Endothelial cell of umbilical vein (primary cell): Measurements from ENCODE around the gene HSD17B11. TPM values are rescaled to one million over a fixed set of nuclear protein-coding genes. Genes with fewer than 3 reads are reported as not detected.

Source experiments
- BruUV-seq: library from RNA; stranded (reverse); fragments of 400-500 nt; replicated peaks from 2 replicates; lab custom pipeline; 2021; lab: Mats Ljungman, UMichigan
- CTCF ChIA-PET: fragments of 300-600, 350-600 bp; sonication (Branson Sonifier 250); formaldehyde crosslinking; loops from one replicate; lab custom pipeline; 2021; ENCODE audit warnings: antibody characterized with exemption, inconsistent platforms; lab: Charles Lee
- POLR2A ChIA-PET: fragments of 300-600, 350-600 bp; sonication (Branson Sonifier 250); formaldehyde crosslinking; loops from one replicate; lab custom pipeline; 2021; ENCODE audit warnings: antibody characterized with exemption, inconsistent platforms; lab: Charles Lee
- DNase-seq: peaks from one replicate; pipeline ENCODE4 v3.0.0-alpha.2; 2011; ENCODE audit warnings: low read depth, low spot score
- FAIRE-seq: peaks from 2 replicates; lab custom pipeline; 2011; peaks lifted over from hg19 to GRCh38; lab: Jason Lieb, UNC
- H2AFZ ChIP-seq: 2 replicates; pipeline ENCODE4 v1.6.0; 2012; ENCODE audit warnings: low read depth, low read length, control low read depth, inconsistent platforms
- H3K27ac ChIP-seq: 2 replicates; pipeline ENCODE4 v1.5.1; 2011; ENCODE audit warnings: low read depth, mild to moderate bottlenecking, control low read depth, low read length, moderate library complexity; ENCODE audit not compliant: insufficient read depth
- H3K27me3 ChIP-seq, 2 experiments: 2 replicates each; pipeline versions ENCODE4 v1.6.0 to v1.6.1; 2011; ENCODE audit warnings: low read length in 2 of 2, mixed read lengths in 1 of 2; ENCODE audit not compliant: control insufficient read depth in 2 of 2, insufficient read depth in 2 of 2
- H3K36me3 ChIP-seq, 2 experiments: 2 replicates in 1 of 2; 3 replicates in 1 of 2; pipeline ENCODE4 v1.5.1; 2011; ENCODE audit warnings: low read length in 2 of 2, mild to moderate bottlenecking in 1 of 2, moderate library complexity in 1 of 2; ENCODE audit not compliant: control insufficient read depth in 2 of 2, insufficient read depth in 2 of 2; ENCODE audit errors: extremely low read depth in 1 of 2
- H3K4me1 ChIP-seq: 3 replicates; pipeline ENCODE4 v1.5.1; 2011; ENCODE audit warnings: mild to moderate bottlenecking, low read length; ENCODE audit not compliant: control insufficient read depth, insufficient read depth; ENCODE audit errors: extremely low read depth
- H3K4me2 ChIP-seq: 2 replicates; pipeline ENCODE4 v1.6.1; 2011; ENCODE audit warnings: low read length, control low read depth, mixed read lengths; ENCODE audit not compliant: insufficient read depth
- H3K4me3 ChIP-seq, 3 experiments: fragments of 200-600 bp in 1 of 3; sonication (generic), shearing (Covaris generic) in 1 of 3; replicated peaks in 1 of 3; 2 replicates each; pipeline ENCODE4 v1.5.1; 2011 to 2016; ENCODE audit warnings: control low read depth in 3 of 3, low read length in 3 of 3, mild to moderate bottlenecking in 2 of 3, inconsistent platforms in 1 of 3, low read depth in 1 of 3, moderate library complexity in 1 of 3; ENCODE audit not compliant: insufficient read depth in 1 of 3
- H3K79me2 ChIP-seq: 2 replicates; pipeline ENCODE4 v1.6.0; 2012; ENCODE audit warnings: low read length, inconsistent platforms; ENCODE audit not compliant: control insufficient read depth, insufficient read depth
- H3K9ac ChIP-seq: replicated peaks from 2 replicates; pipeline ENCODE3; 2011; ENCODE audit warnings: low read length, control low read depth; ENCODE audit not compliant: insufficient read depth; ENCODE audit errors: extremely low read depth
- H3K9me1 ChIP-seq: replicated peaks from 3 replicates; pipeline ENCODE4 v1.6.0; 2011; ENCODE audit warnings: mild to moderate bottlenecking, low read length; ENCODE audit not compliant: control insufficient read depth, insufficient read depth; ENCODE audit errors: extremely low read depth
- H3K9me3 ChIP-seq: replicated peaks from 2 replicates; pipeline ENCODE4 v1.5.1; 2012; ENCODE audit warnings: low read length, inconsistent platforms; ENCODE audit not compliant: control insufficient read depth, insufficient read depth
- H4K20me1 ChIP-seq: replicated peaks from 2 replicates; pipeline ENCODE3; 2011; ENCODE audit warnings: mild to moderate bottlenecking, low read length; ENCODE audit not compliant: control insufficient read depth, insufficient read depth; ENCODE audit errors: extremely low read depth
- CTCF ChIP-seq, 2 donors: IDR thresholded peaks; 1 replicate in 1 of 2; 2 replicates in 1 of 2; pipeline ENCODE4 v1.5.1; 2011; ENCODE audit warnings: low read length in 2 of 2, mild to moderate bottlenecking in 2 of 2, moderate library complexity in 2 of 2, control low read depth in 1 of 2, inconsistent platforms in 1 of 2, low read depth in 1 of 2; ENCODE audit not compliant: insufficient read depth in 1 of 2; ENCODE audit errors: extremely low read depth in 1 of 2
- EZH2 ChIP-seq: IDR thresholded peaks from 2 replicates; pipeline ENCODE4 v1.6.1; 2012; ENCODE audit warnings: borderline replicate concordance, low read depth, mild to moderate bottlenecking, moderate library complexity, low read length, inconsistent platforms; ENCODE audit not compliant: severe bottlenecking
- FOS ChIP-seq: IDR thresholded peaks from 2 replicates; pipeline ENCODE4 v1.6.1; 2011; ENCODE audit warnings: mild to moderate bottlenecking, low read length, moderate library complexity, borderline replicate concordance; ENCODE audit not compliant: insufficient read depth
- GATA2 ChIP-seq: IDR thresholded peaks from 2 replicates; pipeline ENCODE4 v1.7.0; 2011; ENCODE audit warnings: low read depth, mild to moderate bottlenecking, moderate library complexity, mixed read lengths, low read length; ENCODE audit not compliant: insufficient read length, insufficient read depth
- JUN ChIP-seq: IDR thresholded peaks from 2 replicates; pipeline ENCODE4 v1.6.1; 2011; ENCODE audit warnings: borderline replicate concordance, low read depth; ENCODE audit not compliant: insufficient read length, insufficient read depth
- MAX ChIP-seq: IDR thresholded peaks from 2 replicates; pipeline ENCODE4 v1.6.1; 2011; ENCODE audit not compliant: insufficient read depth, insufficient read length
- MYC ChIP-seq: IDR thresholded peaks from one replicate; pipeline ENCODE4 v1.6.1; 2011; ENCODE audit warnings: mild to moderate bottlenecking, low read depth, low read length
- POLR2A ChIP-seq: IDR thresholded peaks from 2 replicates; pipeline ENCODE4 v1.6.1; 2012; ENCODE audit warnings: low read depth, mild to moderate bottlenecking, control low read depth, low read length
- POLR2AphosphoS5 ChIP-seq: IDR thresholded peaks from 2 replicates; pipeline ENCODE4 v1.6.1; 2012; ENCODE audit warnings: low read depth, mild to moderate bottlenecking, control low read depth, low read length, moderate library complexity; ENCODE audit not compliant: insufficient read depth
- dilution Hi-C: fragments of 300-500 bp; cut with MboI; formaldehyde crosslinking; loops from one replicate; pipeline ENCODE4 v1.15.0; 2019; ENCODE audit warnings: low sequenced_read_pairs; ENCODE audit not compliant: extremely low pct_ligation_motif_present
- intact Hi-C: fragments of 100-400 bp; cut with micrococcal nuclease; formaldehyde crosslinking; loops from one replicate; pipeline ENCODE4 v1.10.0; 2022
- polyA plus RNA-seq, 4 experiments: library from polyadenylated mRNA; depleted of rRNA in 3 of 4; stranded (reverse) in 3 of 4; unstranded in 1 of 4; fragments of >200 nt; gene quantifications; 2 replicates each; pipeline versions ENCODE4 v1.2.1 to v1.2.3, GENCODE V29; 2011 to 2012; ENCODE audit warnings: missing spikeins in 1 of 4
- total RNA-seq: library from RNA; stranded (reverse); gene quantifications from 2 replicates; pipeline ENCODE4 v1.2.3, GENCODE V29; 2021

Gene HSD17B11
- total and polyA plus RNA-seq, 2 donors (not counting 3 experiments of a cell fraction or from before 2014, with no cell fraction given), result 10.7 to 21.1 TPM

GRCh38 chr4:87310691-87311335, 80.2 kb downstream of the HSD17B11 start:
- H3K36me3 ChIP-seq, result no peaks in the 10 kb centered on the region
- no peaks in the 10 kb centered on the region for H3K9me3 ChIP-seq
- POLR2A ChIA-PET, result no interaction called here
- H3K9me1 ChIP-seq, result no peaks in the 10 kb centered on the region
- BruUV-seq, result no TSS peak
- H3K27me3 ChIP-seq, result peaks cover 0 to under 1% of the 10 kb centered on the region in 2 experiments
- CTCF ChIA-PET, result no interaction called here
- DNase-seq (no peak), FAIRE-seq (peak; percentile 8)
- TF ChIP-seq MYC (no peak), POLR2A (no peak), MAX (no peak), JUN (no peak), FOS (no peak), CTCF (IDR thresholded peaks at IDR 0.05; ENCODE audit: extremely low read depth in 1 of 2, insufficient read depth in 1 of 2, low read depth in 1 of 2, low read length in 2 of 2) (no peak), GATA2 (no peak), POLR2AphosphoS5 (no peak), EZH2 (no peak)
- H3K4me3 ChIP-seq, result no peak overlapping the region
- dilution Hi-C loops (no loop called here), intact Hi-C loops (no loop called here)
- H3K79me2 ChIP-seq, result no peaks in the 10 kb centered on the region
- no peak overlapping the region for H3K4me2 ChIP-seq
- H3K27ac ChIP-seq, result no peak overlapping the region
- H3K4me1 ChIP-seq, result no peaks in the 10 kb centered on the region
- no peak overlapping the region for H2AFZ ChIP-seq
- no peaks in the 10 kb centered on the region for H4K20me1 ChIP-seq
- H3K9ac ChIP-seq, result no peak overlapping the region
